Endothelial cell of umbilical vein (primary cell): ENCODE measurements around the gene MAST4. TPM values are rescaled to one million over a fixed set of nuclear protein-coding genes. Genes with fewer than 3 reads are reported as not detected.

ENCODE experiments used
- BruUV-seq: library from RNA; stranded (reverse); fragments of 400-500 nt; replicated peaks from 2 replicates; lab custom pipeline; 2021; lab: Mats Ljungman, UMichigan
- CTCF ChIA-PET: fragments of 300-600, 350-600 bp; sonication (Branson Sonifier 250); formaldehyde crosslinking; loops from one replicate; lab custom pipeline; 2021; ENCODE audit warnings: antibody characterized with exemption, inconsistent platforms; lab: Charles Lee
- POLR2A ChIA-PET: fragments of 300-600, 350-600 bp; sonication (Branson Sonifier 250); formaldehyde crosslinking; loops from one replicate; lab custom pipeline; 2021; ENCODE audit warnings: antibody characterized with exemption, inconsistent platforms; lab: Charles Lee
- DNase-seq: peaks from one replicate; pipeline ENCODE4 v3.0.0-alpha.2; 2011; ENCODE audit warnings: low read depth, low spot score
- FAIRE-seq: peaks from 2 replicates; lab custom pipeline; 2011; peaks lifted over from hg19 to GRCh38; lab: Jason Lieb, UNC
- H2AFZ ChIP-seq: 2 replicates; pipeline ENCODE4 v1.6.0; 2012; ENCODE audit warnings: low read depth, low read length, control low read depth, inconsistent platforms
- H3K27ac ChIP-seq: 2 replicates; pipeline ENCODE4 v1.5.1; 2011; ENCODE audit warnings: low read depth, mild to moderate bottlenecking, control low read depth, low read length, moderate library complexity; ENCODE audit not compliant: insufficient read depth
- H3K27me3 ChIP-seq, 2 experiments: 2 replicates each; pipeline versions ENCODE4 v1.6.0 to v1.6.1; 2011; ENCODE audit warnings: low read length in 2 of 2, mixed read lengths in 1 of 2; ENCODE audit not compliant: control insufficient read depth in 2 of 2, insufficient read depth in 2 of 2
- H3K36me3 ChIP-seq, 2 experiments: 2 replicates in 1 of 2; 3 replicates in 1 of 2; pipeline ENCODE4 v1.5.1; 2011; ENCODE audit warnings: low read length in 2 of 2, mild to moderate bottlenecking in 1 of 2, moderate library complexity in 1 of 2; ENCODE audit not compliant: control insufficient read depth in 2 of 2, insufficient read depth in 2 of 2; ENCODE audit errors: extremely low read depth in 1 of 2
- H3K4me1 ChIP-seq: 3 replicates; pipeline ENCODE4 v1.5.1; 2011; ENCODE audit warnings: mild to moderate bottlenecking, low read length; ENCODE audit not compliant: control insufficient read depth, insufficient read depth; ENCODE audit errors: extremely low read depth
- H3K4me2 ChIP-seq: 2 replicates; pipeline ENCODE4 v1.6.1; 2011; ENCODE audit warnings: low read length, control low read depth, mixed read lengths; ENCODE audit not compliant: insufficient read depth
- H3K4me3 ChIP-seq, 3 experiments: fragments of 200-600 bp in 1 of 3; sonication (generic), shearing (Covaris generic) in 1 of 3; replicated peaks in 1 of 3; 2 replicates each; pipeline ENCODE4 v1.5.1; 2011 to 2016; ENCODE audit warnings: control low read depth in 3 of 3, low read length in 3 of 3, mild to moderate bottlenecking in 2 of 3, inconsistent platforms in 1 of 3, low read depth in 1 of 3, moderate library complexity in 1 of 3; ENCODE audit not compliant: insufficient read depth in 1 of 3
- H3K79me2 ChIP-seq: 2 replicates; pipeline ENCODE4 v1.6.0; 2012; ENCODE audit warnings: low read length, inconsistent platforms; ENCODE audit not compliant: control insufficient read depth, insufficient read depth
- H3K9ac ChIP-seq: replicated peaks from 2 replicates; pipeline ENCODE3; 2011; ENCODE audit warnings: low read length, control low read depth; ENCODE audit not compliant: insufficient read depth; ENCODE audit errors: extremely low read depth
- H3K9me1 ChIP-seq: replicated peaks from 3 replicates; pipeline ENCODE4 v1.6.0; 2011; ENCODE audit warnings: mild to moderate bottlenecking, low read length; ENCODE audit not compliant: control insufficient read depth, insufficient read depth; ENCODE audit errors: extremely low read depth
- H3K9me3 ChIP-seq: replicated peaks from 2 replicates; pipeline ENCODE4 v1.5.1; 2012; ENCODE audit warnings: low read length, inconsistent platforms; ENCODE audit not compliant: control insufficient read depth, insufficient read depth
- H4K20me1 ChIP-seq: replicated peaks from 2 replicates; pipeline ENCODE3; 2011; ENCODE audit warnings: mild to moderate bottlenecking, low read length; ENCODE audit not compliant: control insufficient read depth, insufficient read depth; ENCODE audit errors: extremely low read depth
- CTCF ChIP-seq, 2 donors: IDR thresholded peaks; 1 replicate in 1 of 2; 2 replicates in 1 of 2; pipeline ENCODE4 v1.5.1; 2011; ENCODE audit warnings: low read length in 2 of 2, mild to moderate bottlenecking in 2 of 2, moderate library complexity in 2 of 2, control low read depth in 1 of 2, inconsistent platforms in 1 of 2, low read depth in 1 of 2; ENCODE audit not compliant: insufficient read depth in 1 of 2; ENCODE audit errors: extremely low read depth in 1 of 2
- EZH2 ChIP-seq: IDR thresholded peaks from 2 replicates; pipeline ENCODE4 v1.6.1; 2012; ENCODE audit warnings: borderline replicate concordance, low read depth, mild to moderate bottlenecking, moderate library complexity, low read length, inconsistent platforms; ENCODE audit not compliant: severe bottlenecking
- FOS ChIP-seq: IDR thresholded peaks from 2 replicates; pipeline ENCODE4 v1.6.1; 2011; ENCODE audit warnings: mild to moderate bottlenecking, low read length, moderate library complexity, borderline replicate concordance; ENCODE audit not compliant: insufficient read depth
- GATA2 ChIP-seq: IDR thresholded peaks from 2 replicates; pipeline ENCODE4 v1.7.0; 2011; ENCODE audit warnings: low read depth, mild to moderate bottlenecking, moderate library complexity, mixed read lengths, low read length; ENCODE audit not compliant: insufficient read length, insufficient read depth
- JUN ChIP-seq: IDR thresholded peaks from 2 replicates; pipeline ENCODE4 v1.6.1; 2011; ENCODE audit warnings: borderline replicate concordance, low read depth; ENCODE audit not compliant: insufficient read length, insufficient read depth
- MAX ChIP-seq: IDR thresholded peaks from 2 replicates; pipeline ENCODE4 v1.6.1; 2011; ENCODE audit not compliant: insufficient read depth, insufficient read length
- MYC ChIP-seq: IDR thresholded peaks from one replicate; pipeline ENCODE4 v1.6.1; 2011; ENCODE audit warnings: mild to moderate bottlenecking, low read depth, low read length
- POLR2A ChIP-seq: IDR thresholded peaks from 2 replicates; pipeline ENCODE4 v1.6.1; 2012; ENCODE audit warnings: low read depth, mild to moderate bottlenecking, control low read depth, low read length
- POLR2AphosphoS5 ChIP-seq: IDR thresholded peaks from 2 replicates; pipeline ENCODE4 v1.6.1; 2012; ENCODE audit warnings: low read depth, mild to moderate bottlenecking, control low read depth, low read length, moderate library complexity; ENCODE audit not compliant: insufficient read depth
- dilution Hi-C: fragments of 300-500 bp; cut with MboI; formaldehyde crosslinking; loops from one replicate; pipeline ENCODE4 v1.15.0; 2019; ENCODE audit warnings: low sequenced_read_pairs; ENCODE audit not compliant: extremely low pct_ligation_motif_present
- intact Hi-C: fragments of 100-400 bp; cut with micrococcal nuclease; formaldehyde crosslinking; loops from one replicate; pipeline ENCODE4 v1.10.0; 2022
- polyA plus RNA-seq, 4 experiments: library from polyadenylated mRNA; depleted of rRNA in 3 of 4; stranded (reverse) in 3 of 4; unstranded in 1 of 4; fragments of >200 nt; gene quantifications; 2 replicates each; pipeline versions ENCODE4 v1.2.1 to v1.2.3, GENCODE V29; 2011 to 2012; ENCODE audit warnings: missing spikeins in 1 of 4
- total RNA-seq: library from RNA; stranded (reverse); gene quantifications from 2 replicates; pipeline ENCODE4 v1.2.3, GENCODE V29; 2021

Gene MAST4
- total and polyA plus RNA-seq, 2 donors (not counting 3 experiments of a cell fraction or from before 2014, with no cell fraction given) = 40.2 to 116 TPM

- ChIA-PET POLR2A (interaction anchor here (0.6 kb wide), 1 partner anchor 17 kb away, joined by 3 read pairs; no protein-coding TSS in a partner anchor), CTCF (interaction anchor here (0.6 to 1.7 kb wide), 11 partner anchors 8 to 224 kb away, joined by 3 to 13 read pairs (median 5); no protein-coding TSS in a partner anchor)
- dilution Hi-C loops = no loop called here
- H3K9ac ChIP-seq = peak overlapping the region; percentile 33
- intact Hi-C loops = loop anchor here (1.0 kb wide), 3 partner anchors 18 to 35 kb away; no protein-coding TSS in a partner anchor
- H3K36me3 ChIP-seq = peaks cover 0 to 4% of the 10 kb centered on the region in 2 experiments
- H3K4me3 ChIP-seq = no peak overlapping the region
- H4K20me1 ChIP-seq = peaks cover 2% of the 10 kb centered on the region
- no peaks in the 10 kb centered on the region for H3K27me3 ChIP-seq
- H3K9me3 ChIP-seq = no peaks in the 10 kb centered on the region
- peak; percentile 85 for DNase-seq
- BruUV-seq = TSS peak; percentile 86
- FAIRE-seq = peak; percentile 89
- H3K4me2 ChIP-seq = peak overlapping the region; percentile 49
- TF ChIP-seq MYC = no peak
- no peak for TF ChIP-seq CTCF (IDR thresholded peaks at IDR 0.05; ENCODE audit: extremely low read depth in 1 of 2, insufficient read depth in 1 of 2, low read depth in 1 of 2, low read length in 2 of 2)
- TF ChIP-seq FOS = peak; percentile 68
- peak; percentile 47 for TF ChIP-seq POLR2AphosphoS5
- TF ChIP-seq POLR2A = no peak
- peak; percentile 70 for TF ChIP-seq JUN
- peak; percentile 67 for TF ChIP-seq GATA2
- no peak for TF ChIP-seq EZH2
- TF ChIP-seq MAX = no peak
- no peaks in the 10 kb centered on the region for H3K9me1 ChIP-seq
- no peak overlapping the region for H2AFZ ChIP-seq
- H3K27ac ChIP-seq = peak overlapping the region; percentile 65
- peaks cover 46% of the 10 kb centered on the region for H3K4me1 ChIP-seq
- H3K79me2 ChIP-seq = peaks cover 69% of the 10 kb centered on the region
Measured at GRCh38 chr5:67038817-67039603, 442.8 kb downstream of the MAST4 start.
